ENCODE results near the gene LAMC2.

DNA sequence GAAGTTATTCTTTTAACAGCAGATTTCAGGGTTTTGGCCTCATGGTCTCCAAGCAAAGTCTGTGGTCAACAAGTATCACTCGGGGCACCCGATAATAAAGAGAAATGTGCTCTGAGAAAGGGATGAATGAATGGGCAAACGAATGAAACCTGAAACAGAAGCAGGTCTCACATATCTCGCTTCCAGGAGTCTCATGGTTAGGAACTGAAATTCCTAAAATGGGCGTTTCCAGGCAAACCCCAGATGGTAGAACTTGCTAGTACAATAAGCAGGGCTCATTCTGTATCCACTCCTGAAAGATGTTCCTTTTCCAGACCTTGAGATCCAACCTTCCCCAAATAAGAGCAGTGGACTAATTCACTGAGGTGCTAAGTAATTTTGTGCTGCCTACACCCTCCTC, 87.2 kb downstream of the LAMC2 start:
- TF ChIP-seq, protein P1, sequence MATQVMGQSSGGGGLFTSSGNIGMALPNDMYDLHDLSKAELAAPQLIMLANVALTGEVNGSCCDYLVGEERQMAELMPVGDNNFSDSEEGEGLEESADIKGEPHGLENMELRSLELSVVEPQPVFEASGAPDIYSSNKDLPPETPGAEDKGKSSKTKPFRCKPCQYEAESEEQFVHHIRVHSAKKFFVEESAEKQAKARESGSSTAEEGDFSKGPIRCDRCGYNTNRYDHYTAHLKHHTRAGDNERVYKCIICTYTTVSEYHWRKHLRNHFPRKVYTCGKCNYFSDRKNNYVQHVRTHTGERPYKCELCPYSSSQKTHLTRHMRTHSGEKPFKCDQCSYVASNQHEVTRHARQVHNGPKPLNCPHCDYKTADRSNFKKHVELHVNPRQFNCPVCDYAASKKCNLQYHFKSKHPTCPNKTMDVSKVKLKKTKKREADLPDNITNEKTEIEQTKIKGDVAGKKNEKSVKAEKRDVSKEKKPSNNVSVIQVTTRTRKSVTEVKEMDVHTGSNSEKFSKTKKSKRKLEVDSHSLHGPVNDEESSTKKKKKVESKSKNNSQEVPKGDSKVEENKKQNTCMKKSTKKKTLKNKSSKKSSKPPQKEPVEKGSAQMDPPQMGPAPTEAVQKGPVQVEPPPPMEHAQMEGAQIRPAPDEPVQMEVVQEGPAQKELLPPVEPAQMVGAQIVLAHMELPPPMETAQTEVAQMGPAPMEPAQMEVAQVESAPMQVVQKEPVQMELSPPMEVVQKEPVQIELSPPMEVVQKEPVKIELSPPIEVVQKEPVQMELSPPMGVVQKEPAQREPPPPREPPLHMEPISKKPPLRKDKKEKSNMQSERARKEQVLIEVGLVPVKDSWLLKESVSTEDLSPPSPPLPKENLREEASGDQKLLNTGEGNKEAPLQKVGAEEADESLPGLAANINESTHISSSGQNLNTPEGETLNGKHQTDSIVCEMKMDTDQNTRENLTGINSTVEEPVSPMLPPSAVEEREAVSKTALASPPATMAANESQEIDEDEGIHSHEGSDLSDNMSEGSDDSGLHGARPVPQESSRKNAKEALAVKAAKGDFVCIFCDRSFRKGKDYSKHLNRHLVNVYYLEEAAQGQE (IDR thresholded peaks at IDR 0.05; ENCODE audit: low read depth): no peak
- TF ChIP-seq CREB1 (IDR thresholded peaks at IDR 0.05; ENCODE audit: low read depth) (no peak), EP300 (IDR thresholded peaks at IDR 0.05; ENCODE audit: borderline replicate concordance) (no peak), TAF1 (IDR thresholded peaks at IDR 0.05; ENCODE audit: low read depth) (no peak), CEBPB (IDR thresholded peaks at IDR 0.05) (no peak), RAD21 (IDR thresholded peaks at IDR 0.05; ENCODE audit: low read depth) (no peak), TEAD4 (IDR thresholded peaks at IDR 0.05) (0 out of 2 replicates have a peak, but pooled peaks have one; percentile 4), TCF12 (IDR thresholded peaks at IDR 0.05; ENCODE audit: low read depth) (no peak), EGR1 (IDR thresholded peaks at IDR 0.05) (no peak), NFIC (IDR thresholded peaks at IDR 0.05) (no peak), YY1 (IDR thresholded peaks at IDR 0.05; ENCODE audit: low read depth) (no peak), FOXM1 (IDR thresholded peaks at IDR 0.05; ENCODE audit: borderline replicate concordance, low read depth) (no peak)
- TF ChIP-seq, protein P2, sequence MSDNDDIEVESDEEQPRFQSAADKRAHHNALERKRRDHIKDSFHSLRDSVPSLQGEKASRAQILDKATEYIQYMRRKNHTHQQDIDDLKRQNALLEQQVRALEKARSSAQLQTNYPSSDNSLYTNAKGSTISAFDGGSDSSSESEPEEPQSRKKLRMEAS (IDR thresholded peaks at IDR 0.05): no peak
- TF ChIP-seq, protein P3, sequence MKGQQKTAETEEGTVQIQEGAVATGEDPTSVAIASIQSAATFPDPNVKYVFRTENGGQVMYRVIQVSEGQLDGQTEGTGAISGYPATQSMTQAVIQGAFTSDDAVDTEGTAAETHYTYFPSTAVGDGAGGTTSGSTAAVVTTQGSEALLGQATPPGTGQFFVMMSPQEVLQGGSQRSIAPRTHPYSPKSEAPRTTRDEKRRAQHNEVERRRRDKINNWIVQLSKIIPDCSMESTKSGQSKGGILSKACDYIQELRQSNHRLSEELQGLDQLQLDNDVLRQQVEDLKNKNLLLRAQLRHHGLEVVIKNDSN (IDR thresholded peaks at IDR 0.05): no peak
